HEK293 (cell line): ENCODE results near the gene CACNB2.

Source experiments
- CTCF ChIP-seq: fragments of 450-650 bp; formaldehyde crosslinking; IDR thresholded peaks from 2 replicates; pipeline ENCODE4 v1.5.1; 2016; ENCODE audit warnings: missing biosample characterization, missing genetic modification characterization
- PBX3 ChIP-seq: sonication (generic); formaldehyde crosslinking; IDR thresholded peaks from 2 replicates; pipeline ENCODE4 v1.8.1; 2022; ENCODE audit warnings: mild to moderate bottlenecking, moderate library complexity, missing genetic modification reagents
- ZBTB1 ChIP-seq: fragments of 450-650 bp; formaldehyde crosslinking; IDR thresholded peaks from 2 replicates; pipeline ENCODE4 v1.5.1; 2016; ENCODE audit warnings: missing biosample characterization, missing genetic modification characterization
- ZBTB8A ChIP-seq: fragments of 450-650 bp; formaldehyde crosslinking; IDR thresholded peaks from 2 replicates; pipeline ENCODE4 v1.5.1; 2016; ENCODE audit warnings: missing biosample characterization, missing genetic modification characterization
- ZNF274 ChIP-seq, 2 experiments: fragments of 200-500 bp in 1 of 2; fragments of 450-650 bp in 1 of 2; sonication (Bioruptor generic) in 1 of 2; formaldehyde crosslinking in 1 of 2; IDR thresholded peaks; 2 replicates each; pipeline versions ENCODE4 v1.5.1 to v1.6.1; 2014 to 2016; ENCODE audit warnings: borderline replicate concordance in 1 of 2, inconsistent platforms in 1 of 2, low read length in 1 of 2, missing biosample characterization in 1 of 2, missing genetic modification characterization in 1 of 2
- ZNF785 ChIP-seq: fragments of 450-650 bp; formaldehyde crosslinking; IDR thresholded peaks from 2 replicates; pipeline ENCODE4 v1.5.1; 2016; ENCODE audit warnings: missing biosample characterization, missing genetic modification characterization

- TF ChIP-seq PBX3 (CRISPR knock-in tag) (no peak), ZNF785 (tag by site-specific recombination) (no peak), ZBTB1 (tag by site-specific recombination) (no peak), ZNF274 (IDR thresholded peaks at IDR 0.05; ENCODE audit: low read length) (no peak), ZNF274 (tag by site-specific recombination; IDR thresholded peaks at IDR 0.05; ENCODE audit: borderline replicate concordance) (no peak), CTCF (tag by site-specific recombination) (no peak), ZBTB8A (tag by site-specific recombination) (no peak)
These were observed 141.9 kb downstream of the CACNB2 start for GRCh38 chr10:18282094-18282493.
